DMS153 treated with DMSO at 0.1 percent for 48 hours (cell line): Measurements from ENCODE around the gene TGIF2.

ENCODE experiments used
- DNase-seq: peaks from one replicate; lab custom pipeline; 2025; ENCODE audit not compliant: unreplicated experiment; lab: John Stamatoyannopoulos, UW

TGIF2 gene

GRCh38 chr20:36573103-36573797 is at the start of gene TGIF2:
Gene TGIF2, plus strand, starts transcription at chr20:36573597. Its CDS starts 5,178 bp downstream, at chr20:36578775.
- no peak for DNase-seq

- DNase-seq: no peak
These were observed 47.6 kb upstream of the TGIF2 start for GRCh38 chr20:36525620-36526365.

GRCh38 chr20:36526521-36527011 is 46.8 kb upstream of the TGIF2 start:
- DNase-seq: no peak

GRCh38 chr20:36527331-36528125 is 45.9 kb upstream of the TGIF2 start:
- DNase-seq: no peak

GRCh38 chr20:36528176-36528874 is 45.1 kb upstream of the TGIF2 start:
- DNase-seq: no peak

- no peak for DNase-seq
These were observed 44.5 kb upstream of the TGIF2 start for GRCh38 chr20:36528875-36529417.

GRCh38 chr20:36532388-36532787 is 41.0 kb upstream of the TGIF2 start:
- DNase-seq: peak; percentile 77

- DNase-seq: no peak
These were observed 40.6 kb upstream of the TGIF2 start for GRCh38 chr20:36532822-36533221.

- DNase-seq: no peak
These were observed 35.2 kb upstream of the TGIF2 start for GRCh38 chr20:36538026-36538722.

- DNase-seq: no peak
These were observed 32.7 kb upstream of the TGIF2 start for GRCh38 chr20:36540551-36541211.

- DNase-seq: no peak
These were observed 32.1 kb upstream of the TGIF2 start, which contains the start of gene MYL9 for GRCh38 chr20:36541227-36541767. Gene MYL9, plus strand, starts transcription at chr20:36541519. Its CDS starts 3,366 bp downstream, at chr20:36544885.

- DNase-seq: no peak
These were observed 31.5 kb upstream of the TGIF2 start for GRCh38 chr20:36541768-36542488.

GRCh38 chr20:36542516-36543183 is 30.7 kb upstream of the TGIF2 start:
- no peak for DNase-seq

- DNase-seq: no peak
These were observed 29.9 kb upstream of the TGIF2 start for GRCh38 chr20:36543184-36544133.

- no peak for DNase-seq
These were observed 29.0 kb upstream of the TGIF2 start for GRCh38 chr20:36544134-36545018.
